AG09309 (cell line): ENCODE data around the gene SPOCD1.

Source experiments
- DNase-seq: peaks from one replicate; pipeline ENCODE4 v3.0.0-alpha.2; 2010; ENCODE audit warnings: low read depth
- H3K4me3 ChIP-seq: 2 replicates; pipeline ENCODE4 v1.5.1; 2011; ENCODE audit warnings: mild to moderate bottlenecking, low read depth, low read length, moderate library complexity; ENCODE audit not compliant: control insufficient read depth
- TF ChIP-seq, protein P1 (sequence below): IDR thresholded peaks from 2 replicates; pipeline ENCODE4 v1.5.1; 2011; ENCODE audit warnings: mild to moderate bottlenecking, low read depth, low read length, inconsistent platforms; ENCODE audit not compliant: insufficient read depth, control insufficient read depth; ENCODE audit errors: missing control alignments

The SPOCD1 gene

DNA sequence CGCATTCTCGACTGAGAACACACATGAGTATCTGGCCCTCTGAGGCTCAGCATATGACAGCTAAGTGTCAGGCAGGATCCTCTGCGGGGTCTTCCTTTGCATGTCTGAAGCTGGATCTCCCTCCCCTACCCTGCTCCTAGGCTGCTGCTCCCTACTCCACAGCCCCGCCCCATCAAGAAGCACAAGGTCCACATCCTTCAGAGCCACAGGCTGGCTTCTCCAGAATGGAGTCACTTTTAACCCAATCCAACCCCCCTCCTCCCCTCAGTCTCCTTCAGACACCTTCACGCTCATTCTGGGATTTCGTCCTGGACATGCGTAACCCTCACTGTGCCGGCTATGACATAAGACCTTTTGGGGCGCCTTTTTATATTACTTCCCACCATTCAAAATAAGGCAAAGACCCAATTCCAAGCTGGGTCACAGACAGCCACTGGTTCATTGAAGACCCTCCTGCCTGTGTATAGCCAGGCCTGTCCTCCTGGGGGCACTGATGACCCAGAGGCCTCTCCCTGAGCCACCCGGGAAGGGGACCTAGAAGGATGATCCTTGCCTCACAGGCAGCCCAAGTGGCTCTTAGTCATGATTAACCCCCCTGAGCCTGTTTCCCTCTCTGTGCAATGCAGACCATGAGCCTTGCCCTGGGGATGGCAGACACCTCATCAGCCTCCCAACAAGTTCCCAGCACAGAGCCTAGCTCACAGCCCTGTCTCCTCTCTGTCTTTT lies 56.4 kb downstream of the SPOCD1 start:
- TF ChIP-seq, protein P1, sequence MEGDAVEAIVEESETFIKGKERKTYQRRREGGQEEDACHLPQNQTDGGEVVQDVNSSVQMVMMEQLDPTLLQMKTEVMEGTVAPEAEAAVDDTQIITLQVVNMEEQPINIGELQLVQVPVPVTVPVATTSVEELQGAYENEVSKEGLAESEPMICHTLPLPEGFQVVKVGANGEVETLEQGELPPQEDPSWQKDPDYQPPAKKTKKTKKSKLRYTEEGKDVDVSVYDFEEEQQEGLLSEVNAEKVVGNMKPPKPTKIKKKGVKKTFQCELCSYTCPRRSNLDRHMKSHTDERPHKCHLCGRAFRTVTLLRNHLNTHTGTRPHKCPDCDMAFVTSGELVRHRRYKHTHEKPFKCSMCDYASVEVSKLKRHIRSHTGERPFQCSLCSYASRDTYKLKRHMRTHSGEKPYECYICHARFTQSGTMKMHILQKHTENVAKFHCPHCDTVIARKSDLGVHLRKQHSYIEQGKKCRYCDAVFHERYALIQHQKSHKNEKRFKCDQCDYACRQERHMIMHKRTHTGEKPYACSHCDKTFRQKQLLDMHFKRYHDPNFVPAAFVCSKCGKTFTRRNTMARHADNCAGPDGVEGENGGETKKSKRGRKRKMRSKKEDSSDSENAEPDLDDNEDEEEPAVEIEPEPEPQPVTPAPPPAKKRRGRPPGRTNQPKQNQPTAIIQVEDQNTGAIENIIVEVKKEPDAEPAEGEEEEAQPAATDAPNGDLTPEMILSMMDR, result no peak
- no peak overlapping the region for H3K4me3 ChIP-seq
- no peak for DNase-seq

DNA sequence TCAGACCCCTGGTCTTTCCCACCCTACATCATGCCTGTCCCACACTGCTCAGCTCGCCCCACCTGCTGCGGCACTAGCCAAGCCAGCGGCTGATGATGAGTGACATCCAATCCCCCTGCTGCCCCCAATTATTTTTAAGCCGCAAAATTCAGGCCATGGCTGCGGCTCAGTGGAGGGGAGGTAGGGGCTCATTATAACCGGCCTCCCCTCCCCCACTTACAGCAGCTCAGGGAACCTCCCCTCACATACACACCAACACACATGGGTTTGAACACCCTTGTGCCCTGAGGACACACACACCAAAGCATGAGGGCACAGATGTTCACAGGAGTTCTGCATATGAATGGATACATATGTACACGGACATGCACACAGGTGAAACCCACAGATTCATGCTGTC lies 57.0 kb downstream of the SPOCD1 start:
- no peak for DNase-seq
- TF ChIP-seq, protein P1, result no peak
- H3K4me3 ChIP-seq, result no peak overlapping the region

DNA sequence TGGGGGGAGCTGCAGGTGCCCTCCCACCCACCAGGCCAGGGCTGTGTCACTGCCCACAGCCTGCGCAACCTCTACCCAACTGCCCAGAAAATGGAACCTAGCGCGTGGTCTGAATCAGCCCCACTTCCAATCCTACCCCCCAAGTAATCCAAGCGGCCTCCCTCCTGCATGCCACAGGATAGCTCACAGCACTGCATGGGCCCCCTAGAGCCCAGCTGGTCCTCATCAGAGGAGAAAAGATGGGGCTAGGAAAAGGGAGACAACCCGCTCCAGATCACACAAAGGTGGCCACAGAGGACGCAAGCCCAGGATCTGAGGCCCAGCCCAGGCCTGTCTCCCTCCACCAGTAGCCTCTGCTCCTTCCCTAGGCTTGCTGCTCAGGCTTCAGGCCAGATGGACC lies 57.8 kb downstream of the SPOCD1 start:
- no peak overlapping the region for H3K4me3 ChIP-seq
- TF ChIP-seq, protein P1, result no peak
- DNase-seq, result no peak

DNA sequence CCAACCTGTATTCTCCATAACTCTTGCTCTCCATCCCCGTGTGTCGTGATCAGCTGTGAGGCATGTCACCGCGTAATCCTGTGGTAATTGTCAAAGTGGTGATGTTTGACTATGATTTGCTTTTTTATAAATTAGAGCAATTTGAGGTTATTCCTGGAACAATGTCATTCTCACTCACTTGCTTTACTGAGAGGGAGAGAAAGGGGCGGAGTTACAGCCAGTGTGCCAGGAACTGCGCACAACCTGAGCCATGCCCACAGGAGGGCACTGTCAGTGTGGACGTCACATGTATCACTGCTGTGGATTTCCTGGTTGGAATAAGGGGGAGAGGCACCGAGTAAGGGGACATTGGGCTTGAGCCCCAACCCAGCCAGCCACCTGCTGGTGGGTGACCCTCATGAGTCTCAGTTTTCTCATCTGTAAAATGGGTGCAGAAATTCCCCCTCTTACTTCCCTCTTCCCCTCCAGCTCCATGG lies 58.6 kb downstream of the SPOCD1 start:
- DNase-seq, result no peak
- TF ChIP-seq, protein P1, result no peak
- H3K4me3 ChIP-seq, result no peak overlapping the region

DNA sequence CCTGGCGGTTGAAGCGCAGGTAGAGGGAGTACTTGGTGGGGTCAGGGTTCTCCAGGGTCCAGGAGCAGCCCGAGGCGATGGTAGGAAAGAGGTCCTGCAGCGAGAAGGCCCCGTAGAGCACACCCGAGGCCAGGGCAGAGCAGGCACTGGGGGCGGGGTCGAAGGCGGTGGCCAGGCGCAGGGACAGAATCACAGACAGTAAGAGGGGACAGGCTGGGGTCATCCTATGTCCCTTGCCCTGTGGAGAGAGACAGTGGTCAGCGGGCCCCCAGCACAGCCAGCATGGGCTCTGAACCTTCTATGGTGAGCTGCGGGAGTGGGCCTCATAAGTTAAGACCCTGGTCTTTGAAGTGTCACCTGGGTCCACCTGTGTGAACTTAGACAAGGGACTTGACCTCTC lies 59.2 kb downstream of the SPOCD1 start:
- TF ChIP-seq, protein P1, result no peak
- no peak overlapping the region for H3K4me3 ChIP-seq
- DNase-seq, result no peak

DNA sequence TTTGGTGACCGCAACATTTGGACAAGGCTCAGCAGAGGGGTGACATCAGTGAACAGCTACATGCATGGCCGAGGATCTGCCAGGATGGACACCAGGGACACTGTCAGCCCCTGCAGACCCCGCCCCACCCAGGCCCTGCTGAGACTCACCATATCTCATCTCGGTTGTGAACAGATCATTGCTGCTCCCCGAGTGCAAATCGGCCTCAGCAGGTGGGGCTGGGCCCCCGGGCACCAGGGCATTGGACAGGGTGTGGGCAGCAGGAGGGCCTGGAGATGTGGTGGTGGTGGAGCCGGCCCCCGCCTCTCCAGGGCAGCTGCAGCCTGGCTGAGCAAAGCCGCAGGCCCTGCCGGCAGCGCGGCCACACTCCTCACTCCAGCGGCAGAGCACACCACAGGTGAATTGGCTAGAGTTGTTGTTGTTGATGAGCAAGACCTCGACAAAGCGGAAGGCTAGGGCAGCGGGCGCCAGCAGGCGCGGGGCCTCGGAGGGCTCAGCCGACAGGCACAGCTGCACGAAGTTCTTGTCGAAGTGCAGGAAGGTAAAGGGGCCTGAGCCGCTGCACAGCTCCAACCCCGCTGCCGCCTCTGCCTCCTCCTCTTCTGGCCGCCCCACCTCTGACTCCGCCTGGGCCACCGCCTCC lies 59.9 kb downstream of the SPOCD1 start:
- no peak overlapping the region for H3K4me3 ChIP-seq
- no peak for DNase-seq
- TF ChIP-seq, protein P1, result no peak
